SK-N-SH (cell line): ENCODE results near the gene DUSP15. TPM values are rescaled to one million over a fixed set of nuclear protein-coding genes. Genes with fewer than 3 reads are reported as not detected.
A peak's percentile ranks its signal among the peaks of the same experiment; 100 is the strongest.

Source experiments
- CTCF ChIA-PET: fragments of 300-600, 350-600 bp; formaldehyde crosslinking; extraction: SDS; loops from one replicate; lab custom pipeline; 2021; lab: Yijun Ruan, JAX
- POLR2A ChIA-PET: fragments of 350-600 bp; sonication (Branson Sonifier 250); formaldehyde crosslinking; extraction: SDS; loops from one replicate; lab custom pipeline; 2020; ENCODE audit warnings: antibody characterized with exemption, inconsistent platforms; lab: Yijun Ruan, JAX
- DNase-seq: peaks from one replicate; pipeline ENCODE4 v3.0.0; 2012
- H2AFZ ChIP-seq: fragments of 200-600 bp; sonication (generic); 2 replicates; pipeline ENCODE4 v1.8.1; 2016; ENCODE audit warnings: antibody characterized with exemption, mild to moderate bottlenecking, low read depth
- H3F3A ChIP-seq: fragments of 200-600 bp; sonication (generic); replicated peaks from 2 replicates; pipeline ENCODE3; 2016; ENCODE audit warnings: antibody characterized with exemption, mild to moderate bottlenecking; ENCODE audit not compliant: insufficient read depth
- H3K27ac ChIP-seq, 2 experiments: fragments of 200-500 bp in 1 of 2; fragments of 200-600 bp in 1 of 2; sonication (Bioruptor generic) in 1 of 2; sonication (generic), shearing (Covaris generic) in 1 of 2; 2 replicates each; pipeline versions ENCODE4 v1.5.1 to v1.6.1; 2014 to 2016; ENCODE audit warnings: low read depth in 2 of 2, inconsistent platforms in 1 of 2, low read length in 1 of 2, mild to moderate bottlenecking in 1 of 2, mixed read lengths in 1 of 2
- H3K27me3 ChIP-seq: fragments of 200-600 bp; sonication (generic), shearing (Covaris generic); 2 replicates; pipeline ENCODE4 v1.6.1; 2016; ENCODE audit warnings: mixed run types; ENCODE audit not compliant: insufficient read depth
- H3K36me3 ChIP-seq, 2 experiments: fragments of 200-500 bp in 1 of 2; fragments of 200-600 bp in 1 of 2; sonication (Bioruptor generic) in 1 of 2; sonication (generic) in 1 of 2; replicated peaks in 1 of 2; 2 replicates each; pipeline versions ENCODE3 to v1.5.1; 2014 to 2016; ENCODE audit warnings: low read length in 1 of 2, mild to moderate bottlenecking in 1 of 2; ENCODE audit not compliant: insufficient read depth in 2 of 2, control insufficient read depth in 1 of 2
- H3K4me1 ChIP-seq, 2 experiments: fragments of 200-500 bp in 1 of 2; fragments of 200-600 bp in 1 of 2; sonication (Bioruptor generic) in 1 of 2; sonication (generic), shearing (Covaris generic) in 1 of 2; 2 replicates each; pipeline versions ENCODE4 v1.5.1 to v1.6.1; 2014 to 2016; ENCODE audit warnings: low read depth in 1 of 2, low read length in 1 of 2, mixed run types in 1 of 2; ENCODE audit not compliant: insufficient read depth in 2 of 2, control insufficient read depth in 1 of 2
- H3K4me2 ChIP-seq: fragments of 200-600 bp; sonication (generic), shearing (Covaris generic); 2 replicates; pipeline ENCODE4 v1.6.1; 2017; ENCODE audit warnings: mixed run types
- H3K4me3 ChIP-seq, 2 experiments: fragments of 200-500 bp in 1 of 2; fragments of 200-600 bp in 1 of 2; sonication (Bioruptor generic) in 1 of 2; sonication (generic), shearing (Covaris generic) in 1 of 2; 2 replicates each; pipeline versions ENCODE4 v1.5.1 to v1.8.1; 2014 to 2016; ENCODE audit warnings: low read depth in 2 of 2, inconsistent platforms in 1 of 2, low read length in 1 of 2, mild to moderate bottlenecking in 1 of 2, mixed read lengths in 1 of 2, moderate library complexity in 1 of 2
- H3K79me2 ChIP-seq: fragments of 200-600 bp; sonication (generic); 2 replicates; pipeline ENCODE4 v1.8.1; 2017; ENCODE audit warnings: mild to moderate bottlenecking; ENCODE audit not compliant: insufficient read depth
- H3K9ac ChIP-seq: fragments of 200-600 bp; sonication (generic); 2 replicates; pipeline ENCODE4 v1.6.1; 2017; ENCODE audit warnings: mixed run types
- H3K9me2 ChIP-seq: fragments of 200-600 bp; sonication (generic); 2 replicates; pipeline ENCODE4 v1.6.1; 2017; ENCODE audit warnings: mixed run types
- H3K9me3 ChIP-seq: fragments of 200-600 bp; sonication (generic); 2 replicates; pipeline ENCODE4 v1.6.1; 2017; ENCODE audit warnings: mixed run types, mild to moderate bottlenecking, moderate library complexity
- H4K20me1 ChIP-seq: fragments of 200-600 bp; sonication (generic); 2 replicates; pipeline ENCODE4 v1.6.1; 2017; ENCODE audit warnings: mild to moderate bottlenecking, mixed run types; ENCODE audit not compliant: insufficient read depth
- CHD2 ChIP-seq: fragments of 150-350 bp; IDR thresholded peaks from 2 replicates; pipeline ENCODE4 v1.6.1; 2018; ENCODE audit warnings: low read length; ENCODE audit not compliant: partially characterized antibody
- ELF1 ChIP-seq: IDR thresholded peaks from 2 replicates; pipeline ENCODE4 v1.4.0; 2012
- FOSL2 ChIP-seq: IDR thresholded peaks from 2 replicates; pipeline ENCODE4 v1.4.0; 2012; ENCODE audit warnings: low read depth, mild to moderate bottlenecking, moderate library complexity, borderline replicate concordance
- FOXJ3 ChIP-seq: sonication (generic); formaldehyde crosslinking; IDR thresholded peaks from 2 replicates; pipeline ENCODE4 v1.5.1; 2020; ENCODE audit warnings: mild to moderate bottlenecking, missing genetic modification reagents
- FOXM1 ChIP-seq: IDR thresholded peaks from 2 replicates; pipeline ENCODE4 v1.4.0; 2012; ENCODE audit warnings: low read depth, mild to moderate bottlenecking
- MXI1 ChIP-seq: IDR thresholded peaks from 2 replicates; pipeline ENCODE4 v1.6.1; 2012; ENCODE audit warnings: mild to moderate bottlenecking, low read depth, low read length, improper control_type of control experiment
- NFIC ChIP-seq: IDR thresholded peaks from 2 replicates; pipeline ENCODE4 v1.4.0; 2012; ENCODE audit warnings: borderline replicate concordance
- POLR2AphosphoS5 ChIP-seq: IDR thresholded peaks from 2 replicates; pipeline ENCODE4 v1.6.1; 2012; ENCODE audit warnings: low read depth, low read length
- RAD21 ChIP-seq: IDR thresholded peaks from 2 replicates; pipeline ENCODE4 v1.6.1; 2012; ENCODE audit warnings: mild to moderate bottlenecking, low read length
- RFX5 ChIP-seq: IDR thresholded peaks from 2 replicates; pipeline ENCODE4 v1.6.1; 2012; ENCODE audit warnings: mild to moderate bottlenecking, improper control_type of control experiment, low read length
- RXRA ChIP-seq: IDR thresholded peaks from 2 replicates; pipeline ENCODE4 v1.4.0; 2012; ENCODE audit warnings: low read depth, mild to moderate bottlenecking, borderline replicate concordance
- SMC3 ChIP-seq: IDR thresholded peaks from 2 replicates; pipeline ENCODE4 v1.6.1; 2012; ENCODE audit warnings: low read depth, low read length, improper control_type of control experiment
- YY1 ChIP-seq: IDR thresholded peaks from 2 replicates; pipeline ENCODE4 v1.4.0; 2012; ENCODE audit warnings: low read depth, mild to moderate bottlenecking
- WGBS: methylation state at CpG from one replicate; pipeline ENCODE4 v1.1.6; 2017; ENCODE audit warnings: low lambda C conversion rate; 5-methylcytosine and 5-hydroxymethylcytosine counted together
- polyA plus RNA-seq, 3 experiments: library from polyadenylated mRNA; depleted of rRNA; stranded (reverse); fragments of >200 nt; gene quantifications; 2 replicates each; pipeline ENCODE4 v1.2.3, GENCODE V29; 2012
- TF ChIP-seq, protein P1 (sequence below): fragments of 150-350 bp; IDR thresholded peaks from 2 replicates; pipeline ENCODE4 v1.6.1; 2016; ENCODE audit warnings: mild to moderate bottlenecking, low read depth, low read length
- TF ChIP-seq, protein P2 (sequence below): IDR thresholded peaks from 2 replicates; pipeline ENCODE4 v1.4.0; 2012; ENCODE audit warnings: low read depth

DUSP15 gene
- polyA plus RNA-seq, 1 of the 3 experiments (the other 2 are of a cell fraction): 5.4 TPM

DNA sequence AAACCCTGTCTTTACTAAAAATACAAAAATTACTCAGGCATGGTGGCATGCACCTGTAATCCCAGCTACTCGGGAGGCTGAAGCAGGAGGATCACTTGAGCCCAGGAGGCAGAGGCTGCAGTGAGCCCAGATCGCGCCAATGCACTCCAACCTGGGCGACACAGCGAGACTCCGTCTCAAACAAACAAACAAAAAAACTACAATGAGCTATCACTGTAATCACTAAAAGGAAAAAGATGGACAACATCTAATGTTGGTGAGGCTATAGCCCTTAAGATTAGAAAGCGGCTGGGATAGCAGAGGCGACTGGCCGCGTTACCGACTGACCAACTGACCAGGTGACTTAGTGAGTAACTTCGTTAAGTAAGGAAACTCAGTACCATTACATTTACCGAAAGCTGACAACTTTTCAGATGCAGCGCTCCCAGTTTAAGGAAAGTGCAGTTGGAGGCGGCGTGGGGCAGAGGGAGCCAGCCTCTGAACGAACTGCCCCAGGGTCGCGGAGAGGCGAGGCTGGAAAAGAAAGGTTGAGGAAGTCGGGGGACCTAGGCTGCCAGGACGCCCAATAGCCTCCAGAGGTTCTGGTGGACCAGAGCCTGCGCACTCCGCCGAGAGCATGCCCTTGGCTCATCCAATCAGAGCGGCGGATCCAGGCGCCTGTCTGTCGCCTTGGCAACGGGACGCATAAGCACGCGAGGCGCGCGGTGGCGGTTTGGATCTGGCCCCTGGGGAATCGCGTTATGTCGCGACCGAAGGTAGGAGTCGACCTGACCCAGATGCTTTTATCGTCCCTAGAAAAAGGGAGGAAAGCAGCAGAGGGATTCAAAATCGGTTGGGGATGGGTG lies 9.0 kb upstream of the DUSP15 start (continued):
- TF ChIP-seq, protein P1, sequence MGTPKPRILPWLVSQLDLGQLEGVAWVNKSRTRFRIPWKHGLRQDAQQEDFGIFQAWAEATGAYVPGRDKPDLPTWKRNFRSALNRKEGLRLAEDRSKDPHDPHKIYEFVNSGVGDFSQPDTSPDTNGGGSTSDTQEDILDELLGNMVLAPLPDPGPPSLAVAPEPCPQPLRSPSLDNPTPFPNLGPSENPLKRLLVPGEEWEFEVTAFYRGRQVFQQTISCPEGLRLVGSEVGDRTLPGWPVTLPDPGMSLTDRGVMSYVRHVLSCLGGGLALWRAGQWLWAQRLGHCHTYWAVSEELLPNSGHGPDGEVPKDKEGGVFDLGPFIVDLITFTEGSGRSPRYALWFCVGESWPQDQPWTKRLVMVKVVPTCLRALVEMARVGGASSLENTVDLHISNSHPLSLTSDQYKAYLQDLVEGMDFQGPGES: no peak
- TF ChIP-seq RXRA (no peak), MXI1 (peak; percentile 96)
- TF ChIP-seq, protein P2, sequence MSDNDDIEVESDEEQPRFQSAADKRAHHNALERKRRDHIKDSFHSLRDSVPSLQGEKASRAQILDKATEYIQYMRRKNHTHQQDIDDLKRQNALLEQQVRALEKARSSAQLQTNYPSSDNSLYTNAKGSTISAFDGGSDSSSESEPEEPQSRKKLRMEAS: peak; percentile 79

DNA sequence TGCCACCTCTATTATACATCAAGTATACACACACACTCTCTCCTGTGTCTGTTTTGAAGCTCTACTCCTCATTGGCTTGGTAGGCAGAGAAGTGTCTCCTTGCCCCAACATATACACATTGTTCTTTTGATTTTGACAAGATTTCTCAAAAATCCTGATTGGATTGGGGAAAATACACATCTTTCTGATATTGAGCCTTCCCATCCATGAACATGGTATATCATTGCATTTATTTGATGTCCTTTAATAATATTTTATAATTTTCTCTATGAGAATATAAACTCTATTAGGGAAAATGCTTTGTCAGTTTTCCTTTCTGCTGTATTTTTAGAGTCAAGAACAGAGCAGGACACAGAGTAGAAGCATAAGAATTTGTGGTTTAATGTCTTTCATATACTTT lies 7.4 kb upstream of the DUSP15 start:
- DNase-seq: no peak
- CTCF ChIA-PET: interaction anchor here (3.7 kb wide), 1 partner anchor 25 kb away, joined by 13 read pairs; no protein-coding TSS in a partner anchor
- no peaks in the 10 kb centered on the region for H3K9me2 ChIP-seq
- no peaks in the 10 kb centered on the region; a peak in 1 of 4 replicates for H3K4me1 ChIP-seq
- POLR2A ChIA-PET: no interaction called here
- no peak overlapping the region for H2AFZ ChIP-seq
- no peaks in the 10 kb centered on the region for H3K79me2 ChIP-seq
- H3K27ac ChIP-seq: no peak overlapping the region
- H3K4me2 ChIP-seq: no peak overlapping the region
- H4K20me1 ChIP-seq: no peaks in the 10 kb centered on the region
- H3K27me3 ChIP-seq: no peaks in the 10 kb centered on the region
- TF ChIP-seq POLR2AphosphoS5: no peak
- no peak for TF ChIP-seq YY1
- TF ChIP-seq FOSL2: no peak
- TF ChIP-seq ELF1: no peak
- TF ChIP-seq NFIC: no peak
- no peak for TF ChIP-seq FOXJ3
- H3K9ac ChIP-seq: no peak overlapping the region
- peaks cover 7% of the 10 kb centered on the region for H3K9me3 ChIP-seq
- H3K36me3 ChIP-seq: no peaks in the 10 kb centered on the region
- no peak overlapping the region for H3K4me3 ChIP-seq
- peaks cover 7% of the 10 kb centered on the region for H3F3A ChIP-seq

DNA sequence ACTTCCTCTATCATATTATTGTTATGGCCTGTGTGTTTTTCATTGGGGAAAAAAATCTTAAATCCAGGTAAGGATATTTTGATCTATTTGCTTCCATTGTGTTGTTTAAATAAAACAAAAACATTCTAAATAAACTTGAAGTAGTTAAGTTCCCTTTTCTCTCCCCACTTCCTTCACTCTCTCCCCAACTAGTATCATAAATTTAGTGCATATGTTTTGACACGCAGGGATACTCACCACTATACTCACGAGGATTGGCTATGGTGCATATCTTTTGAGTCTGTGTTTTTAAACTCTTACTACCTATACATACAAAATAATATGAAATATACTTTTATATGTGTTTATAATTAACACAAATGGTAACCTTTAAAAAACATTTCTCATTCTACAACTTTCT lies 5.3 kb upstream of the DUSP15 start:
- POLR2A ChIA-PET: no interaction called here
- Histone ChIP-seq H3K9me3 (peaks cover 7% of the 10 kb centered on the region), H3K4me2 (no peak overlapping the region), H3K9ac (no peak overlapping the region), H3K9me2 (no peaks in the 10 kb centered on the region), H4K20me1 (no peaks in the 10 kb centered on the region), H3K36me3 (no peaks in the 10 kb centered on the region), H3F3A (peaks cover 7% of the 10 kb centered on the region), H3K4me3 (no peak overlapping the region), H3K4me1 (peaks cover 0 to 7% of the 10 kb centered on the region in 2 experiments; a peak in 1 of 4 replicates), H3K79me2 (no peaks in the 10 kb centered on the region), H3K27ac (no peak overlapping the region), H2AFZ (no peak overlapping the region), H3K27me3 (no peaks in the 10 kb centered on the region)
- WGBS: 87% methylated on average over 2 of the region's 2 CpGs
- CTCF ChIA-PET: no interaction called here
- DNase-seq: no peak
- no peak for TF ChIP-seq NFIC
- TF ChIP-seq SMC3: no peak
- no peak for TF ChIP-seq CHD2
- TF ChIP-seq FOXM1: no peak
- no peak for TF ChIP-seq RAD21
- TF ChIP-seq RFX5: no peak
